ENCODE measurements around the gene MAK.
"Not testable (repeated sequence)": the region's sequence is repeated elsewhere in the genome, so short reads cannot be mapped to it uniquely, and the experiment has no call there.

Gene MAK

DNA sequence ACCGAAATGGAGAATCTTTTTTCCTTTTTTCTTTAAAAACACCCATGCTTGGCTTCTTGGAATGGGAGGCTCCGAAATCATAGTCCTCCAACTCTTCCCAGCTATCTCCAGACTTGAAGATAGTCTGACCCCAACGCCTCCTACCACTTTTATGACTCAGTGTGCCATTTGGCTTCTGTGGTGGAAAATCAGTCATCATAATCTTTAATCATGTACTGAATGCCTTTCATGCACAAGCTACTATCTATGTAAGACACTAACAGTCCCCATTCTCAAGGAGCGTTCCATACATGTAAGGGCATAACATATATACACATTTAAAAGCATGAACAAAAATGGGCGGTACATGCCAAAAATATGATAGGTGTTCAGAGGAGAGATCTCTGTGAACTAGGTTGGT is 46.7 kb downstream of the MAK start:
- DNase-seq (ENCODE audit: low read depth) = no peak

DNA sequence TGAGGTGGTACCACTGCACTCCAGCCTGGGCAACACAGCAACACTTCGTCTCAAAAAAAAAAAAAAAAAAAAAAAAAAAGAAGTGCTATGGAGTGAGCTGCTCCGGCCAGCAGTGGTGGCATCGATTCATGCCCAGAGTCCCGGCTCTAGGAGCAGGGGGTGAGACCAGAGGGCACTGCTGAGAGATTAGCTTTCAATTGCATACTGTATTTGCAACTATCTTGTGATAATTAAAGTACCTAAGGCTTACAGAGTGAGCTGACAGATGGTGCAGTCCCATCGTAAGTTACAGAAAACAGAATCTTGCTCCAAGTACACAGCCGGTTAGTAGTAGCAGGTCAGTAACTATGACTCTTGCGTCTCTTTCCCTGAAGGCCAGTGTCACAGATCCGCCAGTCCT is 59.3 kb downstream of the MAK start:
- no peak for DNase-seq (ENCODE audit: low read depth)

DNA sequence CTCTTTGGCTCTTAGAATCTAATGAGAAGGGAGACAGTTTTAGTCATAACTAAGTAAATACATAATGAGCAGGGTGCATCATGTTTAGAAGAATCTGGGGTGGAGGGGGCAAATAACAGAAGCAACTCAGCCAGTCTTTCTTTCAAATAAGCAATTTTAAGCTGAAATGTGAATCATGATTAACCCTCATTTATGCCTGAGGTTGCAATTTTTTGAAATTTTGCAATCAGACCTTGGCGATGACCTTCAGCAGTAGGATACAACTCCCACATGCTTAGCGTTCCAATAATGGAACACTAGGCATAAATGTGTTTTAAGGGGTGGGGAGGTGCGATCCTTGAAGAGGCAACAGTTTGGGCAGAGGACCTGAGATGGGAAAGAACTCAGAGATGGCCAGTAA is 60.1 kb downstream of the MAK start:
- DNase-seq (ENCODE audit: low read depth) = no peak

DNA sequence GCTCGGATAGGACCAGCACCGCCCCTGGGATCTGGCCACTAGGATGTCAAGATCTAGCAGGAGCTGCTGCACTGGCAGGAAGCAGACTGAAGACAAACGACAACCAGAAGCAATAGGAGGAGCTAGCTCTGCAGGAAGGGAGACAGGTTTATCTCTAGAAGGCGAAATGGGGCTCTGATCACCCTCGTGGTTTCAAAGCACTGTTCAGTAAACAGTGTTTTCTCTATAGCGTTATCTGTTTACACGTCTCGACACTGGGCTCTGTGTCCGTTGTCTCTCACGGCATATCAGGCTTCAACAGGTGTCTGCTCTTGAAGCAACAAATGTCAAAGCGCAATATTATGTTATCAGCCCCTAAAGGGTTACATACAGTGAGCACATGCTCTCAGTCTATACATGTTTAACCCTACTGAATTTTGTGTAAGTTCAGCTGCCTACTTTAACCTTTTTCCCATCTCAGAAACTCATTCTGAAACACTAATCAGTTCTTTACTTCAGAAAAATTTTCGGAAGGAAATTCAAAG is 66.9 kb downstream of the MAK start:
- no peak for DNase-seq (ENCODE audit: low read depth)

DNA sequence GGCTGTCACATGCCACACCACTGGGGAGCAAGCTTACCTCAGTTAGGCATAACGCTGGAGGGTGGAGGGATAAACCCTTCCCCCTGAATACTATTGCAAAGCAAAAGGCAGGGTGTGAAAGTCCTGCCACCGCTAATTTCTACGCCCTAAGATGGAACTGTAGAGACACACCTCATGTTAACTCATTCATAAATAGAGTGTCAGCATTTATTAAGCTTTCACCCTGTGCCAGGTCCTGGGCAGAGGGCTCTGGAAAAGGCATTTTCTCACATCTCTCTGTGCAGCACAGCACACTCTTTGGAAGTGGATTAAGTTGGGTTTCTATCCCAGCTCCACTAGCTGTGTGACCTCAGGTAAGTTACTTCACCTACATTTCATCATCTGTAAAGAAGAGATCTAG is 68.9 kb downstream of the MAK start:
- DNase-seq (ENCODE audit: low read depth) = no peak

DNA sequence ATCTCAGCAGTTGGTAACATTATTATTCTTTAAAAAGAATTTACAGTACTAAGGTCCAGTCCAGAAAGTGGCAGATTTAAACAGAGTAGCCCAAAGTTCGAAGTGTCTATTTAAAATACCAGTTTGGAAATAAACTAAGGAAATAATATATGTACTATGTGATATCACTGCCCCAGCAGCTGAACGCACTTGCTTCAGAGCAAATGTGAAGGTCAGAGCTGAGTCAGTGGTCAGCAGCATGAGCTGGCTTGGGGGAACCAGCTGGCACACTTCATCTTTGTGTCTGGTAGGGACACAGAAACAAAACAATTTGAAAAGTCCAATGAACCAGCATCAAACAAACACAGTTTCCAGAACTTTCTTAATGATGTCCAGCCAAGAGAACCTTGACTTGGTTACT is 75.3 kb downstream of the MAK start:
- DNase-seq (ENCODE audit: low read depth) = no peak

DNA sequence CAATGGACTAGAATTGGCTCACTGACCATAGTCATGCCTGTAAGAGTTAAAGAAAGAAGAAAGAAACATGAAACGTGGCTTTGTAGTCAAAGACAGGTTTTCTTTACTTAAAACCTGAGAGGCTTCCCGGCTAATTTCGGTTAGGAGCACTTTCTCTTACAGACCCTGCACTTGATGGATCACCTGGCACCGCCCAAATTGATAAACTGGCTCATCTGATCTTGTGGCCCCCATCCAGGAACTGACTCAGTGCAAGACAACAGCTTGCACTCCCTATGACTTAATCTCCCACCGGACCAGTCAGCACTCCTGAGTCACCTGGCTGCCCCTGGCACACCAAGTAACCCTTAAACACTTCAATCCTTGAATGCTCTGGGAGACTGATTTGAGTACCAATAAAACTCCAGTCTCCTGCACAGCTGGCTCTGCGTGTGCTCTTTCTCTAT is 78.4 kb downstream of the MAK start:
- DNase-seq (ENCODE audit: low read depth) = no peak

DNA sequence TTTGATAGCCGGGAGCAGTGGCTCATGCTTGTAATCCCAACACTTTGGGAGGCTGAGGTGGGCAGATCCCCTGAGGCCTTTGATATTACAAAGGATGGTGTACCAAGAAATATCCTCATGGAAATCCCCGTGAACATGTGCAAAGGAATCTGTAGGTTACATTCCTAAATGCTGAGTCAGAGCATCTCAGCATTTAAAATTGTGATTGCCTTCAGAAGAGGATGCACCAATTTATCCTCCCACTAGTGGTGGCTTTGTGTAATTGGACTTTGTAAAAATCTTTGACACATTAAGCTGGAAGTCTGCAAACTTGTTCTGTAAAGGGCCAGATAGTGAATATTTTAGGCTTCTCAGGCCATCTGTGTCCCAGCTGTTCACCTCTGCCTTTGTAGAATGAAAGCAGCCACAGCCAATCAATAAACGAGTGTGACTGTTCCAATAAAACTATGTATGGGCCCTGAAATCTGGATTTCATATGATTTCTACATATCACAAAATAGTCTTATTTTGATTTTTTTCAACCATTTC is 79.0 kb downstream of the MAK start:
- peak; percentile 65 for DNase-seq (ENCODE audit: low read depth)

DNA sequence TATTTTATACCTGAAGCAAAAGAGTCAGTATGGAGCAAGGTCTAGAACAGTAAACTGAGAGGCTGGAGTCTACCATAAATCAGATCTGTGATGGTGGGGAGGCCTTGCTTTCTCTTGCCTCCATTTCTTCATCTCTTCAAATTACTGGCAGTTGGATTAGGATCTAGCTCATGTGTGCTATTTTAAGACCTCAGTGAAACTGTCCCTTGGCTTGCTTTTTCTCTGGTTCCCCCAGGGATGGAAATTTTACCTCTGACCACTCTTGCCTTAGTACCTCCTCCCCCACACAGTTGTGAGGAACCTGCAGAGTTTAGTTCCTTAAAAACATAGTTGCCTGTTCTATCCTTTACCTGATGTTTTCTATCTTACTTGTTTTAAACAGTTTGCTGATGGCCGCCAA is 82.3 kb downstream of the MAK start:
- DNase-seq (ENCODE audit: low read depth) = no peak

DNA sequence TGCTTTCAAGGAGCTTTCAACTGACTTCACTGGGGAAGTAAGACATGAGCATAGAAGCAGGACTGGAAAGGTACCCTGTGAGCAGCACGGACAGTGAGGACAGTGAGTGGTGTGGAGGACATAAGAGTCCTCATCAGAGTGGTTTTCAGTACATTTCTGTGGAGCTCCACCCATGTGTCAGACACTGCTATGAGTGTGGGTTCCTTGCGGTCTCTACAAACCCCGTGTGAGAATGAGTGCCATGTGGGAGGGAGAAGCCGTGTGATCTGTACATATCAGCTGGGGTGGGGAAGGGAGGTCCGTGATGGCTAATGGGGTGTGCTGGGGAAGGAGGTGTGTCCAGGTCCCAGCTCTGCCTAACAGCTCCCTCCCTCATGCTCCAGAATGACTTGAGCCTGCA is 86.6 kb downstream of the MAK start:
- DNase-seq (ENCODE audit: low read depth) = not testable (repeated sequence)

DNA sequence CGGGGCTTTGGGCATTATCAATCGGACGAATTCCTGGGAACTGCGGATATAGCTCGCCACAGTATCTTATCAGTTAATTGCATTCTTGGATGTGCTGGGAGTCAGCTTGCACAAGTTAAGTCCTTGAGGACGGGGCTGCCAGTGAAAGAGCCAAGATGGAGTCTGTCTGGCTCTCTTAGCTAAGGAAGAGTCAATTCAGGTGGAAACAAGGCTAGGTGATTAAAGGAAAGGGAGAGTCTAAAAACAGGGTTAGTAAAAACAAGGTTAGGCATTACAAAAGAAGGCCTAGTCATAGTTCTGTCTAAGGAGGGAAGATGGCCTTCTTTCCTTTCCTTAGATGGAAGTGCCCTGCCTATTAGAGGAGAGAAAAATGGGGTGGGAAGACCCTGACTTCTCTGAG is 87.8 kb downstream of the MAK start:
- DNase-seq (ENCODE audit: low read depth) = not testable (repeated sequence)

DNA sequence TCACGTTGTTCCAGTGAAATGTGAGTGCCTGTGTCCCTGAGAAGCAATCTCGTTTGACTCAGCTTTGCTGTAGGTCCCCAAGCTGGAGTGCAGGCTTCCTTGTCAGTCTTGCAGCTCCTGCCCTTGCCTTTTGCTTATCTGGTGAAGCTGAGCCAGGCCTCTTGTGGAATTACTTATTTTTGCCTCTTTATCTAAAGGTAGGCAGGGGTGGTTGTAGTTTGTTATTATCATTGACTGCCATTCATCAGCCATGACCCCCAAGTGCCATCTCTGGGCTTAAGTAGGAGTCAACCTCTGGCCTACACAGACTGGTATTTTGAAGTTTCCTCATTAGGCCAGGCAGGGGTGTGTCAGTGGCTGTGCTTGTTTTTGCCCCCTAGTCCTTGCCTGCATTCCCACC is 88.6 kb downstream of the MAK start:
- DNase-seq (ENCODE audit: low read depth) = no peak

DNA sequence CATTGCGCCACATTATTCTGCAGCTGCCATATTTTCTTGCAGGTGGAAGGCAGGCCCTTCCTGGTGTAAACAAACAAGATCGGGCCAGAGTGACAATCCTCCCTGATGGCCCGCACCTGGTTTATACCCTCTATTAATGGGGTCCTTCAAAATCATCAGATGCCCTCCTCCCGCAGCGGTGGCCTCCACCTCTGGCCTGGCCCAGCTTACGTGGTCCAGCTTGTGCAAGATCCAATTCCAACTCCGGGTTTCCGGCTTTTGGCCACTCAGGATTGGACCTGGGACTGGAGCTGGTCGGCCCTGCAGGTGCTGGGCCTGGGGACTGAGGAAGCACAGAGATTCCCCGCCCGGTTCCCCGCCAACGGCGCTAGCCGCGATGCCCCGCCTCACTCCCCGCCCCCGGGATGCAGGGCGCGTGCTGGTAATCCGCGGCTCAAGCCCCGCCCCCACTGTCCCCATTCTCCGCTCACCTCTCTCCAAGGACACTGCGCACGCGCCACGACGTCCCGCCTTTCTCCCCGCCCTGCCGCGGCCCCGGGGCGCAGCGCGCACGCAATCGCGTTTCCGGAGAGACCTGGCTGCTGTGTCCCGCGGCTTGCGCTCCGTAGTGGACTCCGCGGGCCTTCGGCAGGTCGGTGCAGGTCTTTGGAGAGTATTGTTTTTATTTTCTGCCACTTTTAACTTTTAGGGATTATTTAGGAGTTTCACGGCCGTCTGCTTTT is 90.9 kb downstream of the MAK start, which contains the start of gene TMEM14B:
Gene TMEM14B (plus strand): TSS at position 555 of the 722 bp plus-strand sequence. CDS start 1,441 bp downstream, outside the sequence.
- peak; percentile 89 for DNase-seq (ENCODE audit: low read depth)

DNA sequence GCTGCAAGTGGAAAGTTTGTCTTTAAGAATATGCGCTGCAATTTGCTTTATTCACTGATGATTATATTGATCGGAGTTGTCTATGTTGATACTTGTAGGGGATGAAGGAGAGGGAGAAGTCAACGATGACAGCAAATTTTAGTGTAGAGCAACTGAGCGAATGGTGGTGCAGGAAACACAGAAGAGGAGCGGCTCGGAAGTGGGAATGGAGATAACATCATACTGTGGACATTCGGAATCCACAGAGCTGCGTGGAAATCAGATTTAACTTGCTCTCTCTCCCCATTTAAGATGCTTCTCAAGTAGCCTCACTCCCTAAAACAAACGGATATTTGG is 91.5 kb downstream of the MAK start:
- DNase-seq (ENCODE audit: low read depth) = no peak

DNA sequence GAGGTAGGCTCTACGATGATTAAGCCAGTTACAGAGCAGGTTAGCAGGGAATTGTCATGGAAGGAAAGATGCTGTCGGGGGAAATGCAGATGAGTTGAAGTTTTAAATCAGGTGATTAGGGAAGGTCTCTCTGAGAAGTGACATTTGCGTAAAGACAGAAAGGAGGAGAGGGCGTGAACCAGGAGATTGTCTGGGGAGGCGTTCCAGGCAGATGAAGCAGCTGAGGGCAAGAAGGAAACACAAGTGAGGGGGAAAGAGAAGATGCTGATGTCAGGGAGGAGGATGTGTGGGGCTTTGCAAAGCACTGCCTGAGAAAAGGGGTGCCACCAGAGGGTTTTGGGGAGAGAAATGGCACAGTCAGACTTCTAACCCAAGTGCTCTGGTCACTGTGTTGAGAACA is 93.2 kb downstream of the MAK start:
- no peak for DNase-seq (ENCODE audit: low read depth)

DNA sequence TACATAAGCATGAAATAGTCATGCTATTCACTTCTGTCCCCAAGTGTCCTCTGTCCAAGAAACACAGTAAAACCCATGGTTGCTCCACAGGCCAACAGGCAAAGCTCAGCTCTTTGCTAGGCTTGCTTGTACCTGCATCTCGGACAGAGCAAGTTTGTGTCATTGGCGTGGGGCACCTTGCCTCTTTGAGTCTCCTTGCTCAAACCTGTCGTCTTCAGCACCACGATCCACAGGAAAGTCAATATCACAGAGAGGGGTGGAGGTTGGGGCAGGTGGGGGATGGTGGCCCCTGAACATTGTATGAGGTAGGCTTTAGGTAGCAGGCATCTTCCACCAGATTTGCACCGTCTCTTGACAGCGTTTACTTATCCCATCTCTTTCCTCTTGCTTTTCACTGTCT is 94.8 kb downstream of the MAK start:
- DNase-seq (ENCODE audit: low read depth) = no peak

DNA sequence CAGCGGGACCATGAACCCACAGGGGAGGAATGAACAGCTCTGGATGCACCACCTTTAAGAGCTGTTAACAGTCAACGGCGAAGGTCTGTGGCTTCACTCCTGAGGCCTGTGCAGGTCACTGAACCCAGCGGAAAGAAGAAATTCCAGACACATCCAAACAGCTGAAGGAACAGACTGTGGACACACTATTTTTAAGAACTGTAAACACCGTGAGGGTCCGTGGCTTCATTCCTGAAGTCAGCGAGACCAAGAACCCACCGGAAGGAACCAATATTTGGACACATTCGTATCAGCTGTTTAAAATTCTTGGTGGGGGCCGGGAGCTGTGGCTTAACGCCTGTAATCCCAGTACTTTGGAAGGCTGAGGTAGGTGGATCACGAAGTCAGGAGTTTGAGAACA is 96.1 kb downstream of the MAK start:
- no peak for DNase-seq (ENCODE audit: low read depth)

DNA sequence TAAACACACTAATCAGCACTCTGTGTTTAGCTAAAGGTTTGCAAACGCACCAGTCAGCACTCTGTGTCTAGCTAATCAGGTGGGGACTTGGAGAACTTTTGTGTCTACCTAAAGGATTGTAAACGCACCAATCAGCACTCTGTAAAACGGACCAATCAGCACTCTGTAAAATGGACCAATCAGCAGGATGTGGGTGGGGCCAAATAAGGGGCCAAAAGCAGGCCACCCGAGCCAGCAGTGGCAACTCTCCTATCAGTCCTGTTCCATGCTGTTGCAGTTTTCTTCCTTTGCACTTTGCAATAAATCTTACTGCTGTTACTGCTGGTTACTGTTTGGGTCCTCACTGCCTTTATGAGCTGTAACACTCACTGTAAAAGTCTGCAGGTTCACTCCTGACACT is 96.7 kb downstream of the MAK start:
- not testable (repeated sequence) for DNase-seq (ENCODE audit: low read depth)

DNA sequence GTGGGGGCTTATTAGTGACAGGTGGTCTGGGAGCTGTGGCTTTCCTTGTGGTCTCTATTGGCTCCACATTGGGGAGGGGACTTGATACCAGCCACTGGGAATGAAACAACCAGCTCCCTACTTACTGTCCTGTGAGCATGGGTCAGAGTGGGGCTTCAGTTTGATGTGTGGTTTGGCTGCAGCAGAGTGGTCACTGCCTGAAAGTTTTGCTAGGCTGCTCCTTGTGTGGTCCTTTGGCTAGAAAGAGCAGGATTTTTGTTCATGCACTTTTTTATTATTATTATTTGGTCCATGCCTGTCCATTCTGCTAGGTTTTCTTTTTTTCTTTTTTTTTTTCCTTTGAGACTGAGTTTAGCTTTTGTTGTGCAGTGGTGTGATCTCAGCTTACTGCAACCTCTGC is 98.3 kb downstream of the MAK start:
- DNase-seq (ENCODE audit: low read depth) = no peak

DNA sequence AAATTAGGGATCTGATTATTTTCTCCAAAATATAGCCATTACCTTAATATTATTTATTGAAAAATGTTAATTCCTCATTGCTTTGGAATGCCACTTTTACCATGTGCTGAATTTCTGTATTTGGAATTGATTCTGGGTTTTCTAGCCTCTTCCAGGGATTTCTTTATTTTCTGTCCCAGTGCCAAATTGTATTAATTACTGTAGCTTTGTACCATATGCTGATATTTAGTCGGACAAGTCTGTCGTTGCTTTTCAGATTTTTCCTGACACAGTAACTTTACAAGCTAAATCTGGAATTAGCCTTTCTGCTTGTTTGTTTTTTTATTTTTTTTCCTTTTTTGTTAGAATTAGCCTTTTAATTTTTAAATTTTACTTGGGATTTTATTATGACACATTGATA is 101.6 kb downstream of the MAK start:
- no peak for DNase-seq (ENCODE audit: low read depth)

DNA sequence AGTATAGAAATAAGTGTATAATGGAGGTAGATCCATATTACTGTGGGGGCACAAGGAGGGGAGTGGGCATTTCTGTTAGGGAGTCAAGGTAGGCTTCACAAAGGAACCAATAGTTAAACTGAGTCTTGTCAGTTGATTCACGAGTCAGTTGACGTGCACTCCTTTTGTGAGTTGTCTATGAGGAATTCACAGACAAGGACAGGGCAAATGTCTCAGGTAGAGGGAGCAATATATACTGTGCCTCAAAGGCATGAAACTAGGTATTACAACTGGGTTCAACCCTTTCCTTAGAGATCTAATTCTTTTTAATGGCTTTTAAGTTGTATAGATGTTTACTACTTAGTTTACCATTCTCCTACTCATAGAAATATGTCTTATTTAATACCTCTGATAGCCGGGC is 104.5 kb downstream of the MAK start:
- no peak for DNase-seq (ENCODE audit: low read depth)

DNA sequence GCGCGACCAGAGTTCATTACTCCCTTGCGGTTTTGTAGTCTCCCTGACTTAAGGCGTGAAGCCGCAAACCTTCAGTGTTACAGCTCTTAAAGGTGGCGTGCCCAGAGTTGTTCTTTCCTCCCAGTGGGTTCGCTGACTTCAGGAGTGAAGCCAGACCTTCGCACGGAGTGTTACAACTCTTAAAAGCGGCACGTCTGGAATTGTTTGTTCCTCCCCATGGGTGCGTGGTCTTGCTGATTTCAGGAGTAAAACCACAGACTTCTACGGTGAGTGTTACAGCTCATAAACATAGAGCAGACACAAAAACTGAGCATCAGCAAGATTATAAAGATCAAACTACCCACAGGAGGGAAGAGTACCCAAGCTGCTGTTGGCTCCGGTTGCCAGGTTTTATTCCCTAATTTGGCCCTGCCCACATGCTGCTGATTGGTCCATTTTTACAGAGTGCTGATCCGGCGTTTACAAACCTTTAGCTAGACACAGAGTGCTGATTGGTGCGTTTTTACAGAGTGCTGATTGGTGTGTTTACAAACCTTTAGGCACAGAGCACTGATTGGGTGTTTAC is 105.1 kb downstream of the MAK start:
- DNase-seq (ENCODE audit: low read depth) = no peak

DNA sequence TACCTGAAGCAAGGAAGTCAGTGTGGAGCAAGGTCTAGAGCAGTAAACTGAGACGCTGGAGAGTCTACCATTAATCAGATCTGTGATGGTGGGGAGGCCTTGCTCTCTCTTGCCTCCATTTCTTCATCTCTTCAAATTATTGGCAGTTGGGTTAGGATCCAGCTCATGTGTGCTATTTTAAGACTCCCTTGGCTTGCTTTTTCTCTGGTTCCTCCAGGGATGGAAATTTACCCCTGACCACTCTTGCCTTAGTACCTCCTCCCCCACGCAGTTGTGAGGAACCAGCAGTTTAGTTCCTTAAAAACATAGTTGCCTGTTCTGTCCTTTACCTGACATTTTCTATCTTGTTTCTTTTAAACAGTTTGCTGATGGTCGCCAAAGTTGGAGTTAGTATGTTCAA is 108.1 kb downstream of the MAK start:
- no peak for DNase-seq (ENCODE audit: low read depth)

DNA sequence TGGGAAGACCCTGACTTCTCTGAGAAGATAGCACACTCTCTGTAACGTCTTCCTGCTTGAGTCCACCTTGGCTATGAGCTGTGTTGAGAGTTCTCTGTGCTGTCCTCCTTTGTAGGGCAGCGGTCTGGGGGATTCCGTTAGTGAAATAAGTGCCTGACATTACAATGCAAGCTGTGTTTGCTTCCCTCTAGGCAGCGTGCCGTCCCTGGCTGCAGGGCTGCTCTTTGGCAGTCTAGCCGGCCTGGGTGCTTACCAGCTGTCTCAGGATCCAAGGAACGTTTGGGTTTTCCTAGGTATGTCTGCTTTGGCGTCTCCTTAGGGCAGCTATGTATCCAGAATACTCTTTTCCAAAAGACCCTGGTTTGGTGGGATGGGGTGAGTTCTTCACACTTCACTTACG is 112.6 kb downstream of the MAK start:
- no peak for DNase-seq (ENCODE audit: low read depth)

All from HS-27A (cell line).